Kidney (tissue), 14 donors: ENCODE data around the gene TCP11L1. TPM values are rescaled to one million over a fixed set of nuclear protein-coding genes. Genes with fewer than 3 reads are reported as not detected.

Experiments used
- DNase-seq, 5 donors: peaks; one replicate each; pipeline ENCODE4 v3.0.0-alpha.2; 2013 to 2020
- FAIRE-seq: peaks from 2 replicates; lab custom pipeline; 2012; peaks lifted over from hg19 to GRCh38; lab: Jason Lieb, UNC
- H3K27ac ChIP-seq, 2 donors: one replicate each; pipeline ENCODE4 v1.7.0; 2013; ENCODE audit warnings: low read depth in 2 of 2, low read length in 2 of 2, inconsistent platforms in 1 of 2
- H3K27me3 ChIP-seq: one replicate; pipeline ENCODE4 v1.7.1; 2013; ENCODE audit warnings: low read length, inconsistent platforms; ENCODE audit not compliant: control insufficient read depth, insufficient read depth
- H3K36me3 ChIP-seq, 3 donors: one replicate each; pipeline versions ENCODE4 v1.7.0 to v1.7.1; 2013; ENCODE audit warnings: low read length in 3 of 3, control low read depth in 1 of 3, inconsistent platforms in 1 of 3; ENCODE audit not compliant: insufficient read depth in 3 of 3, control insufficient read depth in 2 of 3
- H3K4me1 ChIP-seq, 3 donors: one replicate each; pipeline versions ENCODE4 v1.7.0 to v1.7.1; 2013; ENCODE audit warnings: low read length in 3 of 3, inconsistent platforms in 1 of 3, low read depth in 1 of 3; ENCODE audit not compliant: control insufficient read depth in 2 of 3, insufficient read depth in 2 of 3
- H3K4me3 ChIP-seq, 3 donors: one replicate each; pipeline versions ENCODE4 v1.7.0 to v1.8.1; 2013; ENCODE audit warnings: low read length in 3 of 3, control low read depth in 1 of 3, inconsistent platforms in 1 of 3
- H3K9ac ChIP-seq, 3 donors: one replicate each; pipeline versions ENCODE4 v1.7.0 to v1.7.1; 2013; ENCODE audit warnings: low read length in 3 of 3, control low read depth in 1 of 3, inconsistent platforms in 1 of 3
- H3K9me3 ChIP-seq, 3 donors: one replicate each; pipeline versions ENCODE4 v1.7.0 to v1.7.1; 2013; ENCODE audit warnings: low read length in 3 of 3, control low read depth in 1 of 3, inconsistent platforms in 1 of 3; ENCODE audit not compliant: control insufficient read depth in 2 of 3, insufficient read depth in 1 of 3
- CTCF ChIP-seq: IDR thresholded peaks from 3 replicates; pipeline ENCODE4 v1.5.1; 2012; ENCODE audit warnings: mild to moderate bottlenecking, moderate library complexity, borderline replicate concordance; ENCODE audit not compliant: insufficient read depth; ENCODE audit errors: extremely low read depth
- intact Hi-C: fragments of 100-400 bp; cut with DNase I; formaldehyde crosslinking; loops from one replicate; pipeline ENCODE4 v1.11.1; 2022
- polyA plus RNA-seq: library from polyadenylated mRNA; stranded (reverse); fragments of 350-450 nt; fragmentation: Illumina TruSeq; extraction: RNeasy Lipid Tissue Mini Kit (QIAGEN cat#74804); gene quantifications from one replicate; pipeline ENCODE4 v1.2.3, GENCODE V29; 2014; ENCODE audit warnings: low read depth, low replicate concordance; ENCODE audit not compliant: insufficient read depth
- total RNA-seq: library from RNA; stranded (reverse); fragmentation: NEBNext Ultra II Directional; extraction: Animal tissue kit (Norgen Biotek cat#: 25700); gene quantifications from one replicate; pipeline ENCODE4 v1.2.1, GENCODE V29; 2021
- donor health status: control.
- donor health status: control.
- donor health status: control.
- donor health status: control.
- donor health status: control.
- donor health status: DM: yes; HTN: yes; CAD: no.
- donor health status: Normal renal cell carcinoma (clear cell type).

The TCP11L1 gene
- total and polyA plus RNA-seq, 2 donors from 2014 or later: 4.0 to 17.9 TPM

- Histone ChIP-seq H3K36me3 (no peaks in the 10 kb centered on the region), H3K4me3 (peak overlapping the region in 2 of 3 donors; percentile 87 to 88), H3K27ac (no peak overlapping the region), H3K9ac (no peak overlapping the region), H3K9me3 (no peaks in the 10 kb centered on the region), H3K4me1 (peaks cover 0 to 11% (median 10%) of the 10 kb centered on the region in 3 donors), H3K27me3 (no peaks in the 10 kb centered on the region)
- peak in 1 of 5 donors; percentile 14 for DNase-seq
- no peak for FAIRE-seq
- no peak for TF ChIP-seq CTCF
- intact Hi-C loops: no loop called here
These were observed 1.6 kb downstream of the TCP11L1 start for GRCh38 chr11:33040862-33041453.

- Histone ChIP-seq H3K4me3 (no peak overlapping the region), H3K4me1 (peaks cover 0 to 15% (median 10%) of the 10 kb centered on the region in 3 donors), H3K9me3 (no peaks in the 10 kb centered on the region), H3K9ac (no peak overlapping the region), H3K27ac (no peak overlapping the region), H3K27me3 (no peaks in the 10 kb centered on the region), H3K36me3 (no peaks in the 10 kb centered on the region)
- TF ChIP-seq CTCF: no peak
- DNase-seq (no peak), FAIRE-seq (no peak)
- intact Hi-C loops: no loop called here
These were observed 4.0 kb downstream of the TCP11L1 start for GRCh38 chr11:33043221-33043830.

GRCh38 chr11:33044285-33044756 is 4.9 kb downstream of the TCP11L1 start:
- no peak for FAIRE-seq
- Histone ChIP-seq H3K9ac (no peak overlapping the region), H3K27me3 (no peaks in the 10 kb centered on the region), H3K27ac (no peak overlapping the region), H3K4me1 (peaks cover 0 to 15% (median 10%) of the 10 kb centered on the region in 3 donors), H3K36me3 (no peaks in the 10 kb centered on the region), H3K9me3 (no peaks in the 10 kb centered on the region), H3K4me3 (no peak overlapping the region)
- DNase-seq: no peak
- intact Hi-C loops: no loop called here
- no peak for TF ChIP-seq CTCF
